Epithelial cell of esophagus (primary cell): ENCODE data around the gene TRIM45.

Experiments
- DNase-seq: peaks from one replicate; pipeline ENCODE4 v3.0.0; 2010; ENCODE audit warnings: low read depth
- H3K4me3 ChIP-seq: 2 replicates; pipeline ENCODE4 v1.5.1; 2011; ENCODE audit warnings: mild to moderate bottlenecking, low read length, control low read depth
- TF ChIP-seq, protein P1 (sequence below): IDR thresholded peaks from 2 replicates; pipeline ENCODE4 v1.5.1; 2011; ENCODE audit warnings: low read depth, mild to moderate bottlenecking, low read length, control low read depth, inconsistent platforms; ENCODE audit not compliant: insufficient read depth; ENCODE audit errors: missing control alignments

TRIM45 gene

DNA sequence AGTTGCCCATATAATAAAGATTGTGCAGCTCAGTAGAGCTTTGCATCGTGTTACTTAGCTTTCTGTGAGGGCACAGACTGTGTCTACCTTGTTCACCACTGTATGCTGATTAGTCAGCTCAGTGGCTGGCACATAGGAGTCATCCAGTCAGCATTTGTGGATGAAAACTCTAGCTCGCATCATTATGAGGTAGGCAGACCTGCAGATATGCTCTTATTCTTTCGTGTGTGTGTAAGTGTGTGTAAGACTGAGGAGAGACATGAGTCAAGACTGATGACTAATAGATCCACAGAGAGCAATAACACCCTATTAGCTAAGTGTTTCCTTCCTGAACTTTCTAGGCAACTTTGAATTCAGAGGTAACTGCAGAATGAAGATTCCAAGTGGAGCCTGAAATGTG, 44.3 kb downstream of the TRIM45 start:
- DNase-seq, result peak; percentile 99
- no peak overlapping the region for H3K4me3 ChIP-seq
- TF ChIP-seq, protein P1, sequence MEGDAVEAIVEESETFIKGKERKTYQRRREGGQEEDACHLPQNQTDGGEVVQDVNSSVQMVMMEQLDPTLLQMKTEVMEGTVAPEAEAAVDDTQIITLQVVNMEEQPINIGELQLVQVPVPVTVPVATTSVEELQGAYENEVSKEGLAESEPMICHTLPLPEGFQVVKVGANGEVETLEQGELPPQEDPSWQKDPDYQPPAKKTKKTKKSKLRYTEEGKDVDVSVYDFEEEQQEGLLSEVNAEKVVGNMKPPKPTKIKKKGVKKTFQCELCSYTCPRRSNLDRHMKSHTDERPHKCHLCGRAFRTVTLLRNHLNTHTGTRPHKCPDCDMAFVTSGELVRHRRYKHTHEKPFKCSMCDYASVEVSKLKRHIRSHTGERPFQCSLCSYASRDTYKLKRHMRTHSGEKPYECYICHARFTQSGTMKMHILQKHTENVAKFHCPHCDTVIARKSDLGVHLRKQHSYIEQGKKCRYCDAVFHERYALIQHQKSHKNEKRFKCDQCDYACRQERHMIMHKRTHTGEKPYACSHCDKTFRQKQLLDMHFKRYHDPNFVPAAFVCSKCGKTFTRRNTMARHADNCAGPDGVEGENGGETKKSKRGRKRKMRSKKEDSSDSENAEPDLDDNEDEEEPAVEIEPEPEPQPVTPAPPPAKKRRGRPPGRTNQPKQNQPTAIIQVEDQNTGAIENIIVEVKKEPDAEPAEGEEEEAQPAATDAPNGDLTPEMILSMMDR, result no peak

DNA sequence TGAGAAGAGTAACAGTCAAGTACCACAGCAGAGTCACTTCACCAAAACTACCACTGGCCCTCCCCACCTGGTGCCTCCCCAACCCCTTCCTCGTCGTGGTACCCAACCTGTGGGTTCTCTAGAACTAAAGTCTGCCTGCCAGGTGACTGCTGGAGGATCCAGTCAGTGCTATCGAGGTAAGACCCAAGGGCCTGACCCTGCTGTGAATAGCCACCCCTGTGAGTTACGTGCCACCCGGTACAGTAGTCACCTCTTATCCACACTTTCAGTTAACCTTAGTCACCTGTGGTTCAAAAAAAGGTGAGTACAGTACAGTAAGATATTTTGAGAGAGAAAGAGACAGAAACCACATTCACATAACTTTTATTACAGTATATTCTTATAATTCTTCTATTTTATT, 44.9 kb downstream of the TRIM45 start:
- H3K4me3 ChIP-seq, result no peak overlapping the region
- TF ChIP-seq, protein P1, result no peak
- DNase-seq, result no peak

DNA sequence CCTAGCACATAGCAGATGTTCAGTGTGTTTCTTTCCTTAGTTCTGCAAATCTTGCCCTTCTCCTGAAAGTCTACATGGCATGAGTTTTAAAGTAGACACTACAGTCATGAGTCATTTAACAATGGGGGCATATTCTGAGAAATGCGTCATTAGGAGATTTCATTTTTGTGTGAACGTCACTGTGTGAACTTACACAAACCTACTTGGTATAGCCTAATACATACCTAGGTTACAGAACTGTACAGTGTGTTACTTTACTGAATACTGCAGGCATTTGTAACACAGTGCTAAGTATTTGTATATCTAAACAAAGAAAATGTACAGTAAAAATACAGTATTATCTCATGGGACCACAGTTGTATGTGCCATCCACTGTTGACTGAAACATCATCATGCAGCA, 51.4 kb downstream of the TRIM45 start:
- TF ChIP-seq, protein P1, result no peak
- DNase-seq, result no peak

DNA sequence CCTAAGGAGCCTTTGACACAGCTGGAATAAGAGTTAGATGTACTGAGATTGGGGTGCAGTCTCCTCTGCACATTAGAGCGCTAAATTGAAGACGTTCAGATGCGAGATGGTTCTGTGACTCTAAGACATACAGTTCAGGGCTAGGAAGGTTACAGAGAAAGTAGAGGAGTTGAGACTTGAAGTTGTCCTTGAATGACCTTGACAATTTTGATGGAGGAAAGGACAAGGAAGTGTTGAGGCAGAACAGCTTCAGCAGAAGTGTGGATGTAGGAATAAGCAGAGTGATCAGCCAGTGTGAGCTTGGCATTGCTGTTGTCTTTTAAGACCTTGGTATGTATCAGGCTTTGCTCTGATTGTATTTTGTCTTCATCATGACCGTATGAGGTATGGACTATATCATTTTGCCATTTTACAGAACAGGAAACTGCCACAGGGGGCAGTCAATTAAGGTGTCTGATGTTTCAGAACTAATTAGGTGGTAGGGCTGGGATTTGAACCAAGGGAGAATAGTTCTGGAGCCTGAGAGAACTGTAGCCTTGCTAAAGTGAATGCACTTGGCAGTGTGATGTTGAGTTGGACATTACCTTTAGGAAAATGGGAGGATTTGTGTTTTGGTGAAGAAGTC, 52.2 kb downstream of the TRIM45 start:
- TF ChIP-seq, protein P1, result no peak
- DNase-seq, result no peak
- no peak overlapping the region for H3K4me3 ChIP-seq

More for the DNA sequence above, 51.4 kb downstream of the TRIM45 start:
- H3K4me3 ChIP-seq, result no peak overlapping the region

DNA sequence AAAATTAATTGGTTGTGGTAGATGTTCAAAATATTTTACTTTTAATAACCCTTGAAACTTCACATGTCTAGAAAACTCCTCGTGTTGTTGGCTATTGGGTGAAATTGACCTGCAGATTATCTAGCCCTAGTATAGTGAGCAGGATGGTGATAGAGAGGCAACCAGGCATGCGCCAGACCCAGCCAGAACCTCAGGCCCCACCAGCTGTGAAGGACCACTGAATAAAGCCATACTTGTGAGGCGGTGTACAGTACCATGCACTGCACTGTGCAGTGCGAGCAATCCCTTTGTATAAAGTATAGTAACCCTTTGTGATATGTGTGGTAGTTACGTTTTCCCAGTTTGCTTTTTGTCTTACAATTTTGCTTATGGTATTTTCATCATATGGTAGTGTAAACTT, 53.0 kb downstream of the TRIM45 start:
- no peak overlapping the region for H3K4me3 ChIP-seq
- TF ChIP-seq, protein P1, result no peak
- DNase-seq, result no peak

DNA sequence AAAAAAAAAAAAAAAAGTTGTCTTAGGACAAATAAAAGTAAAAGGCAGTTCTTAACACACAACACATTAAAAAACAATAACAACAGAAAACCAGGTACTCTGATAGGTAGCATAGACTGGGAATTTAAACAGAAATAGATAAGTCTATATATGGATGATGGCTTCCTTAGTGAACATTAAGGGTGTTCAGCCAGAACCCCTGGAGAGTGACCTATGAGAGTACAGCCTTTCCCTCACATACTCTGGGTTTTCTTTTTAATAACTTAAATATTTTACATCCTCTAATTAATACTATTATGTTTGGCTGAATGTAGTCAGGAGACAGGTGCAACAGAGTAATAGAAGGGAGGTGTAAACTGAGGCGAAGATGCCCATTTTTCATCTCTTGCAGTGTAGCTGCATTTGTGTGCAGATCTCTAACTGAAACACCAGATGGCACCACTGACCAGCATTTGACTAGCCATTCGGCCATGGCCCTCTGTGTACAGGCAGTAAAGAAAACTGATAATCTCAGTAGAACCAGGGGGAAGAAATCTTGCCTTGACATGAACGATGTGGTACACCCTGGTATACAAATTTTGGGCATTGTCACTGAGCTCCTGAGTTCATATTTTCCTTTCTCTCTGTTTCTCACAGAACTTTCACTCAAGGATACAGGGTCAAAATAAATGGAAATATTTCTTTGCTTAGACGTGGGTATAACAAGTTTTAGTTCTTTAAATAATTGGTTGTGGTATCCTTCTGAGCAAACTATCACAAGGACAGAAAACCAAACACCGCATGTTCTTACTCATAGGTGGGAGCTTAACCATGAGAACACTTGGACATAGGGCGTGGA, 53.8 kb downstream of the TRIM45 start:
- peak; percentile 66 for DNase-seq
- TF ChIP-seq, protein P1, result peak; percentile 89
- H3K4me3 ChIP-seq, result no peak overlapping the region

DNA sequence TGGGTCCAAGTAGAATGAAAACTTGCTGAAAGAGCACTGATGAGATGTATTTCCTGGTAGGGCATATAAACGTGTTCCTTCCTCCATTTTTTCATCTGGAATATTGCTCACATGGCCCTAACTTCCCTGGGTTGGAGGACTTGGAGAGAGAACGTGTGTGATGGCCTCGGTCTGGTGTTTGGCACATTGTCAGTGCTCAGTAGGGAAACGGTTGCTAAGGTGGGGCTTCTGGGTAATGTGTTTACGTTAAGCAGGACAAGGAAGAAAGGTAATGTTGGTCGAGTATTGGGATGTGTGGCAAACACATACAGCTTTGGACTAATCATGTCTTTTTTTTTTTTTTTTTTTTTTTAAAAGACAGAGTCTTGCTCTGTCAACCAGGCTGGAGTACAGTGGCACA, 55.2 kb downstream of the TRIM45 start:
- TF ChIP-seq, protein P1, result no peak
- no peak for DNase-seq
- no peak overlapping the region for H3K4me3 ChIP-seq
